GM21515 (cell line): ENCODE measurements around the gene NODAL.
"Not testable (repeated sequence)": the region's sequence is repeated elsewhere in the genome, so short reads cannot be mapped to it uniquely, and the experiment has no call there.

Experiments
- ATAC-seq: cut with Tn5 transposase; IDR thresholded peaks from one replicate; pipeline ENCODE4 v1.9.1; 2021; ENCODE audit not compliant: unreplicated experiment

The NODAL gene

DNA sequence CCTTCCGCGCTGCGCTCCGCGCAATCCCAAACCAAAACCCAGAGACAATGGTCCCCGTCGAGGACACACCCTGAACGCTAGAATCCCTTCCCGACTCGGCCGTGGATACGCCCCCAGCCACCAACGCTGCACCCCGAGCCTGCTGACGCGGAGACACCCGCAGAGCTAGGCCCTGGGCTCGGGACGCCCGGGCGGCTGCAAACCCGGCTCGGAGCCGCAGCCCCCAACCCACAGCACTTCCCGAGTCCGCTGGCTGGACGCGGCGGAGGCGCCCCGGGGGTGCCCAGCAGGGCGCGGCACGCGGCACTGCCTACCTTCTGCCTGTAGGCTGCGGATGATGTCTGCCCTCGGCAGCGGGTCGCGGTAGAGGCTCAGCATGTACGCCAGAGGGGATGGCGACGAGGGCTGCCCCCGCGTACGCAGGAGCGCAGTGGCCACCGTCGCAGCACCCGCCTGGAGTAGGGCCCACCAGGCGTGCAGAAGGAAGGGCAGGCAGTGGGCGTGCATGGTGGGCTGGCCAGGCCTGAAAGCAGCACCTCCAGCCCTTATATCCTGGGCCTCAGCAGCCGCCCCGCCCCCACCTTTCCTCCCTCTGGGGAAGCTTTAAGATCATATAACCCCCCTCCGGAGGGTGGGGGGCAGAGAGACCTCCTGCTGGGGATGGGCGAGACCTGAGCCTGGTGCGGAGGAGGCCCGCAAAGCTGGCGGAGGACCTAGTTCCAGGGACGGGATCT lies at the start of gene NODAL:
Gene NODAL, minus strand, starts transcription at position 521 of the 734 bp plus-strand sequence. Its CDS starts 14 bp downstream, at position 507.
- ATAC-seq: no peak

GRCh38 chr10:70490142-70490541 lies 48.7 kb upstream of the NODAL start:
- no peak for ATAC-seq

GRCh38 chr10:70487824-70488223 lies 46.3 kb upstream of the NODAL start:
- ATAC-seq: no peak

DNA sequence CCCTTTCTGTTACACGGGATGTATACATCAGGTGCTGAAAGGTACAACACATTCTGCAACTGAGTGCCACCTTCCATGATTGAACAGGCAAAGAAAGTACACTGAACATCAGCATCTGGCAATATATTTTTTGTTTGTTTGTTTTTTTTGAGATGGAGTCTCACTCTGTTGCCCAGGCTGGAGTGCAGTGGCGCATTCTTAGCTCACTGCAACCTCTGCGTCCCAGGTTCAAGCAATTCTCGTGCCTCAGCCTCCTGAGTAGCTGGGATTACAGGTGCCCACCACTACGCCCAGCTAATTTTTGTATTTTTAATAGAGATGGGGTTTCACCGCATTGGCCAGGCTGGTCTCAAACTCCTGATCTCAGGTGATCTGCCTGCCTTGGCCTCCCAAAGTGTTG lies 42.4 kb upstream of the NODAL start:
- not testable (repeated sequence) for ATAC-seq

DNA sequence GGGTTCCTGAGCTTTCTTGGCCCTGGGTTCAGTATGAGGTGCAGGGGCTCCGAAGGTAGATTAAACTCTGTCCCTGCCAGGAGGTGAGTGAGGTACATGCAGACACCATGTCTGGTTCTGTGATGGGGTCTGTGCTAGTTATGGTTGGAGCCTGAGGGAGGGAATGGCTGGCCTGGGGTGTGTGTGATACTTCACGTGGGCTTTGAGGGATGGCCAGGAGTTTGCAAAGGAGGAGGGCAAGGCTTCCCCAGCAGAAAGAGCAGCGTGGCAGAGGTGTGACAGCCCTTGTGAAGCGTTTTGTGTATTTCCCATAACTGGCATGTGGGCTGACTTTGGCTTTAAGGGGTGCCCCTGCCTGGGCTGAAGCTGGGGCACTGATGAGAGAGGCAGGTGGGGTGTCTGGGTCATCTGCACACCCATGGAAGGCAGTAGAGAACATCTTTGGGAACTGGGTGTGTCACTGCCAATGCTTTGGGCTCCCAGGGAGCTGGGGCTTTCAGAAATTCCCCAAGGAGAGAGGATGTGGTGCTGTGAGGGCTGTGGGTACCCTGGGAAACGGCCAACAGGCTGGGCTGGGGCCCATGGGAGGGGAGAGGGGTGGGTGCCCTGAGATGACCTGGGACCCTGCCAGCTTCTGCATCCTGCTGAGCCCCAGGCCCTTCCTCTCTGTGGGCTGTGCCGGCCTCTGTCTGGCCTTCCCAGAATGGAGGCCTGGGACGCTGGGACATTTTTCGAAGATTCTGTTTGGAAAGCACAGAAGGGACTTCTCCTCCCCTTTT lies 41.7 kb upstream of the NODAL start:
- ATAC-seq: no peak

- no peak for ATAC-seq
These were observed 40.5 kb upstream of the NODAL start for GRCh38 chr10:70481831-70482530.

DNA sequence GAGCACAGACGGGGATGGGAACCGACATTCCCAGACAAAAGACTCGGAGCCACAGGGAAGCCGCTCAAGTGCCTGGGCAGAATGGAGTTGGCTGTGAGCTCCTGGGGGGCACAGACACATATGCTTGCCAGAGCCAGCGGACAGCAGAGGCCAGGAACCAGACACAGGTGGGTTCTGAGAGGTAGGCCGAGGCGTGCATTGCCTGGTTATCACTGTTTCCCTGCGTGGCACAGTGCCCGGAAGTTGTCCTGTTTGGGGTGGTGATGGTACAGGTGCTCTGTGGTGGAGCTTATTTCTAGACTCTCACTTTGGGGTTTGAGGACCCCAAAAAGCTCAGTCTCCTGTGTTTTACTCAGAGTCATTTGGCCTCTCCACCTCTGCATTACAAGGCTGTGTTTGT lies 39.6 kb upstream of the NODAL start:
- ATAC-seq: no peak

DNA sequence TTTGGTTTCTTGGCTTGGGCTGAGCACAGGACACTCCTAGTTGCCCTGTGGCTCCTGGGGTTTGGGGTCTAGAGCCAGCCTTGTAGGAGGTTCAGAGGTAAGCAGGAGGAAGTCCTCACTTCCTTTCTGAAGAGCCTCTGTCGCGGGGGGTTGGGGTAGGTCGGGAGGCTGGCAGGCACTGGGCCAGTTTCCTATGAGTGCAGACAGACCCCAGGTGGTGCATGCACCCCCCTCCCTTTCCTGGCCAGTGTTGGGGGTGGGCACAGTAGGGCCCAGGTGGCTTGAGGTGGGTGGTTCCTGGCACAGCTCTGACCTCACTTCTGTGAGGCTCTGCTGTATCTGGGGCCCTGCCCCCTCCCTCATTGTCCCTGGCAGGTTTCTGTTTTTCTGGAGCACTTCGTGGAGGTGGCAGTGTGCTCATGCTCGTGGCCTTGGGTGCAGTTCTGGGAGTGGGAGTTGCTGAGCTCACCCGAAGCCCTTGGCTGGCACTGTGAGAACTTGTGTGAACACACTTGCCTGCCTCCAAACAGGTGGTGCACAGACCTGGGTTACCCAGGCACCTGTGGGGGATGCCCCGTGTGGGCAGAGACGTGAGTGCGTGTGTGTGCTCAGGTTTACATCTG lies 38.9 kb upstream of the NODAL start:
- ATAC-seq: no peak

DNA sequence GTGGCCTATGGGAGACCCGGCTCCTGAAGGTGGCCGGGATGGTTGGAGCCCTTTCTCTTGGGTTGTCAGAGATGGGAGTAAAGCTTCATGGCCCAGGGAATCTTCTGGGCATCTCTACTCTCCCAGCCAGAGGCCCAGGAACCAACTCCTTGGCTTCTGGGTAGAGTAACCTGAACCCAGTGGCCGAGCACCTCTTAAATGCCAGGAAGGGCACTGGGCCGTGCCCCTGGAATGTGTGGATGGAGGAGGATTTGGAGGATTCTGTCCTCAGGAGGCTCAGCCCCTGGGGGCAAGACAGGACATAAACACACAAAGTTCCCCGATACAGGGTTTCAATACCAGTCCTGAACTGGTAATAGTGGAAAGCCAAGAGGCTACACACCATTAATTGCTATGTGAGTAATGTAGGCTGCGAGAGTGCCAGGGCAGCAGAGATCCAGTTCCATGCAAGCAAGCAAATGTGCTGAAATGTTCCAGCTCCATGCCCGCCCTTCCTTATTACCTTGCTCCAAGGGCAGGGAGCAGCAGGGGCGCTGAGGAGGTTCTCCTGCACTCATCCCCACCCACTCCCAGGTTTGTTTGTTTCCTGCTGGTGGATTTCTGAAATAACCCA lies 38.3 kb upstream of the NODAL start:
- ATAC-seq: no peak

DNA sequence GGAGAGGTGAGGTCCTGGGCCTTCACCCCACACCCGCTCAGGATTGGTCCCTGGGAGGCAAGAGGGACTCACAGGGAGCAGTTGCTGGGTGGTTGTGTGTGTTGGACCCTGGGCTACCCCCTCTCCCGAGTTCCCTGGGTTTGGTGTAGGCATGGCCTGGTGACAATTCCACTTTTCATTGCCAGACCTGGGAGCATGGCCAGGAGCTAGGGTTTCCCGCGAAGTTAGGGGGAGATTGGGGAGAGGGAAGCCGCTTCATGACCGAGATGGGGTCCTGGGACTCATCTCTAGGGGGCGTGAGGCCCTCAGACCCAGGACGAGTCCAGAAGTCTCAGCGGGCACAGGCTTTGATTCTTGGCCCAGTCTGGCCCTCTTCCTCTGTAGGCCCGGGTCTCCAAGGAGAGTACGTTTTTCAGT lies 37.7 kb upstream of the NODAL start:
- ATAC-seq: no peak

GRCh38 chr10:70478191-70479164 lies 37.0 kb upstream of the NODAL start, which contains the start of gene PALD1:
Gene PALD1 (plus strand): TSS chr10:70478767. CDS start chr10:70525952, 47,185 bp downstream.
- ATAC-seq: no peak

GRCh38 chr10:70477661-70478162 lies 36.2 kb upstream of the NODAL start:
- no peak for ATAC-seq

DNA sequence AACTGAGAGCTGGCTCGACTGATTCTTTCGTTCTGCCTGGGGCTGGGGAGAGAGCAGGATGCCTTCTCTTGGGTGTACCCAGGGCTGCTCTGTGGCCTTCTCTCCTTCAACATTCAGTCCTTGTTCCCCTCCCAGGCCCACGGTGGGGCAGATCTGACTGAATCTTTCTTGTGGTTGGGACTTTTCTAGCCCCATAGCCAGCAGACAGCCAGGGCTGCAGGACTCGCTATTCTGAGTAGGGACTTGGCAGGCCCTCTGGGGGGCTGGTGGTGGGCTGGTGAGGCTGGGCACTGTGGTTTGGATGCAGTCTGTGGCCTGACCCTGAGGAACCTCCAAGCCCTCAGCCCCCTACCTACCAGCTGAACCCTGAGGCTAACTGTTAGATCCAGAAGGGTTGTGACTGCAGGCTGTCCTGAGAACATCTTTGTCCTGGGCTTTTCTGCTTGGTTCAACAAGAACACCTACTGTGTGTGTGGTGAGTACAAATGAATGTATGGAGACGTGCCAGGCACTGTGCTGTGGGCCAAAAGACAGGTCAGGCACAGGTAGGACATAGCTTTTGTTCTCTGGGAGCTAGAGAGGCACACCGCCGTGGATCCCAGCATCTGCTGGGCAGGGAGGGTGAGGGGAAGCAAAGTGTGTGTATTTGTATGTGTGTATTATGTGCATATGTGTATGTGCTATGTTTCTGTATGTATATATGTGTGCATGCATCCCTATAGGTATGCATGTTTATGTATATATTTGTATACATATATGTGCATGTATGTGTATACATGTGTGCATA lies 35.0 kb upstream of the NODAL start:
- no peak for ATAC-seq

GRCh38 chr10:70475661-70476060 lies 34.2 kb upstream of the NODAL start:
- ATAC-seq: no peak

- no peak for ATAC-seq
These were observed 33.3 kb upstream of the NODAL start for GRCh38 chr10:70474780-70475179.

DNA sequence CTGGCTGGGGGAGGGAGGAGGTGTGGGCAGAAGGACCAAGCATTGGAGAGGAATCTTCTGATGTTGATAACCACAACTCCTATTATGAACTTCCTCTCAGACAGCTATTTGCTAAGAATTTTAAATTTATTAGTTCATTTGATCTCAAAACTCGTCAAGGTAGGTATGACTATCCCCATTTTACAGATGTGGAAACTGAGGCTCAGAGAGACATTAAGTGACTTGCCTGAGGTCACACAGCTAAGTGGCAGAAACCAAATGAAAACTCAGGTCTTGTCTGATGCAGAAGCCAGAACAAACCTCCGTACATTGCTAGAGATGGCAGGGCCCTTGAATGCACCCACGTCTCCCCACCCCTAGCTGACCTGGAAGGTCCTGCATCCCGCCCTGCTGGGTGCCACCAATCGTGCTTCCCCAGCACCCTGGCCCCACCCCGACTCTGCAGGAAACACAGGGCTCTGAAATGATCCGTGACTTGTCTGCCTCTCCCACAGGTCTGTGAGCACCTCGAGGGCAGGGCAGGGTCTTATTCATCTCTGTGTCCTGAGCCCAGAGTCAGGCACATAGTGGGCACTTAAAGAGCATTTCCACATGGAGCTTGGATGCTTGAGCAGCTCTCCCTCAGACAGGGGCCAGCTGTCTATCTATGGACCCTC lies 31.4 kb upstream of the NODAL start:
- no peak for ATAC-seq

GRCh38 chr10:70466951-70467350 lies 25.5 kb upstream of the NODAL start:
- ATAC-seq: no peak

DNA sequence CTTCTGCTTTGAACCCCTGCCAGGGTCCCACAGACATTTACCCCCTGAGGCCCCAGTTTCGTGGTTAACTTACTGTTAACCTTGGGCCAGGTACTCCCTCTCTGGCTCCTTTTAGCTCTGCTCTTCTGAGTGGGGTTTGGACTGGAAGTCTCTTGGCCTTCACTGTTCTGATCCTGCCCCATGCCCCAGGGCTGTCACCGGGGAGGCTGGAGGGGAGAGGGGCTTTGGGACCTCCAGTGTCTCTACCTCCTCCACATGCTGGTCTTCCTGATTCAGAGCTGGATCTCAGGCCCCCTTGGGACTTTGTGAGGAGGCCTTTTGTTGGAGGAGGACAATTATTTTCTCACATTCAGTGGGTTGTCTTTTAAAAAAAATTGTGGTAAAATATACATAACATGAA lies 24.4 kb upstream of the NODAL start:
- no peak for ATAC-seq
